B cell (primary cell): ENCODE measurements around the gene ASCC2. TPM values are rescaled to one million over a fixed set of nuclear protein-coding genes. Genes with fewer than 3 reads are reported as not detected.

Source experiments
- ATAC-seq: fragments of 200-7000 bp; cut with Tn5 transposase; one replicate; pipeline ENCODE4 v1.10.0; 2021; ENCODE audit warnings: low read depth, mild to moderate bottlenecking, moderate number of reproducible peaks, moderate library complexity
- CTCF ChIA-PET: fragments of 350-600 bp; sonication (Branson Sonifier 250); formaldehyde crosslinking; loops from one replicate; lab custom pipeline; 2021; ENCODE audit warnings: antibody characterized with exemption, inconsistent platforms; lab: Charles Lee
- POLR2A ChIA-PET: fragments of 350-600 bp; sonication (Branson Sonifier 250); formaldehyde crosslinking; loops from one replicate; lab custom pipeline; 2021; ENCODE audit warnings: antibody characterized with exemption; lab: Charles Lee
- DNase-seq: peaks from one replicate; pipeline ENCODE4 v3.0.0; 2013
- H2AFZ ChIP-seq: 2 replicates; pipeline ENCODE4 v1.6.1; 2012; ENCODE audit warnings: mild to moderate bottlenecking, low read depth, low read length; ENCODE audit not compliant: insufficient read depth, poor library complexity, severe bottlenecking
- H3K27ac ChIP-seq, 2 donors: 1 replicate in 1 of 2; 2 replicates in 1 of 2; pipeline ENCODE4 v1.5.1; 2012 to 2013; ENCODE audit warnings: low read length in 2 of 2, mild to moderate bottlenecking in 2 of 2, moderate library complexity in 1 of 2
- H3K27me3 ChIP-seq, 4 experiments: fragments of 200-600 bp in 1 of 4; sonication (generic) in 1 of 4; replicated peaks in 1 of 4; 1 replicate in 2 of 4; 2 replicates in 2 of 4; pipeline versions ENCODE4 v1.6.1 to v1.7.0; 2013 to 2016; ENCODE audit warnings: low read length in 3 of 4, mild to moderate bottlenecking in 2 of 4, mixed read lengths in 1 of 4, moderate library complexity in 1 of 4; ENCODE audit not compliant: insufficient read depth in 4 of 4, control insufficient read depth in 3 of 4; ENCODE audit errors: control extremely low read depth in 1 of 4
- H3K36me3 ChIP-seq, 2 experiments: replicated peaks in 1 of 2; 1 replicate in 1 of 2; 2 replicates in 1 of 2; pipeline versions ENCODE4 v1.6.1 to v1.7.1; 2013; ENCODE audit warnings: low read length in 1 of 2; ENCODE audit not compliant: insufficient read depth in 2 of 2, control insufficient read depth in 1 of 2; ENCODE audit errors: control extremely low read depth in 1 of 2, extremely low read depth in 1 of 2
- H3K4me1 ChIP-seq, 2 donors: fragments of 200-600 bp in 1 of 2; sonication (generic) in 1 of 2; 1 replicate in 1 of 2; 2 replicates in 1 of 2; pipeline versions ENCODE4 v1.5.1 to v1.6.1; 2013 to 2017; ENCODE audit warnings: low read length in 2 of 2; ENCODE audit not compliant: control insufficient read depth in 2 of 2, insufficient read depth in 2 of 2
- H3K4me2 ChIP-seq: replicated peaks from 2 replicates; pipeline ENCODE3; 2012; ENCODE audit warnings: mild to moderate bottlenecking, low read depth, low read length; ENCODE audit not compliant: poor library complexity, severe bottlenecking
- H3K4me3 ChIP-seq, 5 experiments: fragments of 200-600 bp in 1 of 5; sonication (generic) in 1 of 5; 1 replicate in 3 of 5; 2 replicates in 2 of 5; pipeline versions ENCODE4 v1.5.1 to v1.7.0; 2011 to 2016; ENCODE audit warnings: low read length in 4 of 5, mild to moderate bottlenecking in 4 of 5, low read depth in 2 of 5, control low read depth in 1 of 5, moderate library complexity in 1 of 5; ENCODE audit not compliant: insufficient read depth in 1 of 5; ENCODE audit errors: control extremely low read depth in 1 of 5, extremely low read depth in 1 of 5
- H3K79me2 ChIP-seq: fragments of 200-600 bp; sonication (generic); one replicate; pipeline ENCODE4 v1.6.0; 2016; ENCODE audit warnings: low read length; ENCODE audit not compliant: control insufficient read depth, insufficient read depth
- H3K9ac ChIP-seq: fragments of 200-600 bp; sonication (generic); 2 replicates; pipeline ENCODE4 v1.6.1; 2017; ENCODE audit warnings: mild to moderate bottlenecking, low read length, moderate library complexity
- H3K9me3 ChIP-seq, 3 donors: one replicate each; pipeline versions ENCODE4 v1.6.1 to v1.7.1; 2013; ENCODE audit warnings: low read length in 2 of 3; ENCODE audit not compliant: control insufficient read depth in 2 of 3, insufficient read depth in 1 of 3; ENCODE audit errors: control extremely low read depth in 1 of 3
- H4K20me1 ChIP-seq: 2 replicates; pipeline ENCODE4 v1.6.0; 2012; ENCODE audit warnings: mild to moderate bottlenecking, low read length; ENCODE audit not compliant: insufficient read depth, control insufficient read depth, poor library complexity, severe bottlenecking
- H3K27ac Mint-ChIP-seq: one replicate; pipeline ENCODE4 v1.8.0; 2021; ENCODE audit warnings: mixed read lengths
- H3K27me3 Mint-ChIP-seq: one replicate; pipeline ENCODE4 v1.8.0; 2021; ENCODE audit warnings: mixed read lengths
- H3K4me1 Mint-ChIP-seq: one replicate; pipeline ENCODE4 v1.8.0; 2021; ENCODE audit warnings: mixed read lengths
- H3K4me3 Mint-ChIP-seq: one replicate; pipeline ENCODE4 v1.8.0; 2021; ENCODE audit warnings: mixed read lengths
- H3K9me3 Mint-ChIP-seq: one replicate; pipeline ENCODE4 v1.8.0; 2022; ENCODE audit warnings: mixed read lengths; ENCODE audit not compliant: insufficient read depth
- EZH2 ChIP-seq: IDR thresholded peaks from 2 replicates; pipeline ENCODE4 v1.6.1; 2012; ENCODE audit warnings: borderline replicate concordance, low read depth, mild to moderate bottlenecking, moderate library complexity, low read length; ENCODE audit not compliant: insufficient read depth, poor library complexity, severe bottlenecking
- WGBS: methylation state at CpG from one replicate; pipeline ENCODE4 v1.1.5; 2013; ENCODE audit warnings: missing lambda C conversion rate; ENCODE audit not compliant: insufficient coverage; 5-methylcytosine and 5-hydroxymethylcytosine counted together
- intact Hi-C: fragments of 100-400 bp; cut with micrococcal nuclease; formaldehyde crosslinking; loops from one replicate; pipeline ENCODE4 v1.10.0; 2022
- polyA minus RNA-seq: library from RNA; depleted of rRNA, polyadenylated mRNA; stranded (reverse); fragments of >200 nt; gene quantifications from 2 replicates; pipeline ENCODE4 v1.2.3, GENCODE V29; 2012
- polyA plus RNA-seq: library from polyadenylated mRNA; depleted of rRNA; stranded (reverse); fragments of >200 nt; gene quantifications from 2 replicates; pipeline ENCODE4 v1.2.3, GENCODE V29; 2012
- total RNA-seq, 2 donors: library from RNA; stranded (reverse); fragments of 120-200 nt in 1 of 2; gene quantifications; 1 replicate in 1 of 2; 2 replicates in 1 of 2; pipeline versions ENCODE4 v1.2.3 to v1.2.4, GENCODE V29; 2013 to 2022
- TF ChIP-seq, protein P1 (sequence below): fragments of 200-600 bp; IDR thresholded peaks from one replicate; pipeline ENCODE4 v1.8.0; 2022; ENCODE audit warnings: antibody characterized with exemption, mild to moderate bottlenecking

ASCC2 gene, protein sequence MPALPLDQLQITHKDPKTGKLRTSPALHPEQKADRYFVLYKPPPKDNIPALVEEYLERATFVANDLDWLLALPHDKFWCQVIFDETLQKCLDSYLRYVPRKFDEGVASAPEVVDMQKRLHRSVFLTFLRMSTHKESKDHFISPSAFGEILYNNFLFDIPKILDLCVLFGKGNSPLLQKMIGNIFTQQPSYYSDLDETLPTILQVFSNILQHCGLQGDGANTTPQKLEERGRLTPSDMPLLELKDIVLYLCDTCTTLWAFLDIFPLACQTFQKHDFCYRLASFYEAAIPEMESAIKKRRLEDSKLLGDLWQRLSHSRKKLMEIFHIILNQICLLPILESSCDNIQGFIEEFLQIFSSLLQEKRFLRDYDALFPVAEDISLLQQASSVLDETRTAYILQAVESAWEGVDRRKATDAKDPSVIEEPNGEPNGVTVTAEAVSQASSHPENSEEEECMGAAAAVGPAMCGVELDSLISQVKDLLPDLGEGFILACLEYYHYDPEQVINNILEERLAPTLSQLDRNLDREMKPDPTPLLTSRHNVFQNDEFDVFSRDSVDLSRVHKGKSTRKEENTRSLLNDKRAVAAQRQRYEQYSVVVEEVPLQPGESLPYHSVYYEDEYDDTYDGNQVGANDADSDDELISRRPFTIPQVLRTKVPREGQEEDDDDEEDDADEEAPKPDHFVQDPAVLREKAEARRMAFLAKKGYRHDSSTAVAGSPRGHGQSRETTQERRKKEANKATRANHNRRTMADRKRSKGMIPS
- 84.0 and 87.2 TPM in 2 replicates for total RNA-seq
- 39.4 TPM for total RNA-seq (2013)
- 79.4 and 81.1 TPM in 2 replicates for polyA plus RNA-seq
- polyA minus RNA-seq, result 42.2 and 57.9 TPM in 2 replicates

DNA sequence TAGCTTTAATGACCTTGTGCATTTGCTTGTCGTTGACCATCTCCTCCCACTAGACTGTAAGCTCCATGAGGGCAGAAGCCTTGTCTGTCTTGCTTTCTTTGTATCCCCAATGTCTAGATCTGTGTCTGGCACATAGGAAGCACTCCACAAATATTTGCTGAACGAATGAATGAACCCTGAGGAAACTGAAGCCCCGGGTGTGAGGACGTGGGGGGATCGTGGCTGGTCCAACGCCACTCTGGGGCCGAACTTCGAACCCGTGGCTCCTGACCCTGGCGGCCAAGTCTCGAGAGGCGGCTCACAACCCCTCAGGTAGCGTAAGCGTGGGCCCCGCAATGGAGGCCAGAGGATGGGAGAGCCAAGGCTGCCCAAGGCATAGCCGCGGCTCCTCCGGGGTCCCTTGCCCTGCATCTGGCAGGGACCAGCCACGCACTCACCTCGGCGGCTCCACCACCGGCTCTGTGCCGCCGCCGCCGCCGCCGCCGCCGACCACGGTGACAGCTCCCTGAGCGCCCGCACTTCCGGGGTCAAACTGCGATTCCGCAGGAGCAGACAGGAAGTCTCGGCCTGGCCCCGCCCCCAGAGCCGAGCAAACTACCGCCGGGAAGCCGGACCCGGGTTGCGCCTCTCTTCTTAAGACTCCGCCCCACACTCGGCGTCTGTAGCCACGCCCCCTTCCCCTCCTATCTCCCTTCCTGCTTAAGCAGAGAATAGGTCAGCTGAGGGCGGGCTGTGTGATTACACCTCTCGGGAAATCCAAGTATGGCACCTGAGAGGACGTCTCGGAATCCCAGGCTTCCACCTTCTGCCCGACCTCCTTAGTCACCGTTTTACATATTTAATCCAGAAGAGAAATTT lies at the start of gene ASCC2:
ASCC2 (minus strand) TSS at position 534 of the 858 bp plus-strand sequence. CDS start 5,949 bp downstream, outside the sequence.
- no peaks in the 10 kb centered on the region for H3K9me3 ChIP-seq
- peak within 1 kb of the TSS; percentile 83 for H2AFZ ChIP-seq
- peaks cover 15 to 19% of the 10 kb centered on the region in 2 donors for H3K4me1 ChIP-seq
- Mint-ChIP-seq H3K4me1 (peaks cover 27% of the 10 kb centered on the region), H3K4me3 (peak within 1 kb of the TSS; percentile 93), H3K9me3 (no peaks in the 10 kb centered on the region), H3K27me3 (peaks cover 4% of the 10 kb centered on the region), H3K27ac (peak within 1 kb of the TSS; percentile 96)
- H3K4me3 ChIP-seq, result peak within 1 kb of the TSS; percentile 75 to 96 (median 91)
- peaks cover 19% of the 10 kb centered on the region for H4K20me1 ChIP-seq
- peaks cover 48% of the 10 kb centered on the region for H3K79me2 ChIP-seq
- POLR2A ChIA-PET, result interaction anchor here (0.6 to 1.7 kb wide), 3 partner anchors 21 to 71 kb away, joined by 3 to 11 read pairs (median 3); partner anchors contain the start of genes MTMR3 and ZMAT5
- H3K36me3 ChIP-seq, result peaks cover 0 to 11% of the 10 kb centered on the region in 2 experiments
- intact Hi-C loops, result loop anchor here (1.0 to 5.0 kb wide), 5 partner anchors 45 to 1129 kb away; partner anchors contain the start of genes MORC2, MTMR3, NF2 and NIPSNAP1
- no peaks in the 10 kb centered on the region for H3K27me3 ChIP-seq
- peak within 1 kb of the TSS; percentile 80 for H3K9ac ChIP-seq
- H3K4me2 ChIP-seq, result peak within 1 kb of the TSS; percentile 77
- CTCF ChIA-PET, result interaction anchor here (1.1 to 2.2 kb wide), 2 partner anchors 168 to 214 kb away, joined by 4 to 6 read pairs; no protein-coding TSS in a partner anchor
- H3K27ac ChIP-seq, result peak within 1 kb of the TSS; percentile 80 to 91
- ATAC-seq, result peak; percentile 100
- peak; percentile 99 for DNase-seq
- under 1% methylated on average over 53 of the region's 54 CpGs for WGBS
- no peak for TF ChIP-seq EZH2
- TF ChIP-seq, protein P1, sequence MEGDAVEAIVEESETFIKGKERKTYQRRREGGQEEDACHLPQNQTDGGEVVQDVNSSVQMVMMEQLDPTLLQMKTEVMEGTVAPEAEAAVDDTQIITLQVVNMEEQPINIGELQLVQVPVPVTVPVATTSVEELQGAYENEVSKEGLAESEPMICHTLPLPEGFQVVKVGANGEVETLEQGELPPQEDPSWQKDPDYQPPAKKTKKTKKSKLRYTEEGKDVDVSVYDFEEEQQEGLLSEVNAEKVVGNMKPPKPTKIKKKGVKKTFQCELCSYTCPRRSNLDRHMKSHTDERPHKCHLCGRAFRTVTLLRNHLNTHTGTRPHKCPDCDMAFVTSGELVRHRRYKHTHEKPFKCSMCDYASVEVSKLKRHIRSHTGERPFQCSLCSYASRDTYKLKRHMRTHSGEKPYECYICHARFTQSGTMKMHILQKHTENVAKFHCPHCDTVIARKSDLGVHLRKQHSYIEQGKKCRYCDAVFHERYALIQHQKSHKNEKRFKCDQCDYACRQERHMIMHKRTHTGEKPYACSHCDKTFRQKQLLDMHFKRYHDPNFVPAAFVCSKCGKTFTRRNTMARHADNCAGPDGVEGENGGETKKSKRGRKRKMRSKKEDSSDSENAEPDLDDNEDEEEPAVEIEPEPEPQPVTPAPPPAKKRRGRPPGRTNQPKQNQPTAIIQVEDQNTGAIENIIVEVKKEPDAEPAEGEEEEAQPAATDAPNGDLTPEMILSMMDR, result no peak
